ENCODE results near the gene SNX25. TPM values are rescaled to one million over a fixed set of nuclear protein-coding genes. Genes with fewer than 3 reads are reported as not detected.
"Not testable (repeated sequence)": the region's sequence is repeated elsewhere in the genome, so short reads cannot be mapped to it uniquely, and the experiment has no call there.

The SNX25 gene
- total RNA-seq, 1 donor from 2014 or later: 27.5 TPM

- no peak for DNase-seq
- Mint-ChIP-seq H3K4me3 (ENCODE audit: unreplicated experiment) (no peak overlapping the region), H3K36me3 (ENCODE audit: unreplicated experiment) (no peaks in the 10 kb centered on the region), H3K27ac (ENCODE audit: unreplicated experiment) (no peak overlapping the region), H3K27me3 (ENCODE audit: unreplicated experiment) (no peaks in the 10 kb centered on the region), H3K9me3 (ENCODE audit: unreplicated experiment) (no peaks in the 10 kb centered on the region), H3K4me1 (ENCODE audit: low read depth, unreplicated experiment) (peaks cover 2% of the 10 kb centered on the region)
- TF ChIP-seq CTCF (IDR thresholded peaks at IDR 0.05; ENCODE audit: partially characterized antibody, unreplicated experiment): no peak
Observed at GRCh38 chr4:185190306-185190856, 19.0 kb upstream of the SNX25 start.

- H3K36me3 Mint-ChIP-seq (ENCODE audit: unreplicated experiment): no peaks in the 10 kb centered on the region
- TF ChIP-seq CTCF (IDR thresholded peaks at IDR 0.05; ENCODE audit: partially characterized antibody, unreplicated experiment): no peak
- H3K27ac Mint-ChIP-seq (ENCODE audit: unreplicated experiment): no peak overlapping the region
- DNase-seq: no peak
- no peaks in the 10 kb centered on the region for H3K27me3 Mint-ChIP-seq (ENCODE audit: unreplicated experiment)
- H3K4me1 Mint-ChIP-seq (ENCODE audit: low read depth, unreplicated experiment): no peaks in the 10 kb centered on the region
- H3K9me3 Mint-ChIP-seq (ENCODE audit: unreplicated experiment): no peaks in the 10 kb centered on the region
- no peak overlapping the region for H3K4me3 Mint-ChIP-seq (ENCODE audit: unreplicated experiment)
Observed at GRCh38 chr4:185192059-185192458, 17.3 kb upstream of the SNX25 start.

GRCh38 chr4:185194924-185195888, 14.2 kb upstream of the SNX25 start:
- Mint-ChIP-seq H3K36me3 (ENCODE audit: unreplicated experiment) (no peaks in the 10 kb centered on the region), H3K27me3 (ENCODE audit: unreplicated experiment) (no peaks in the 10 kb centered on the region), H3K4me1 (ENCODE audit: low read depth, unreplicated experiment) (no peaks in the 10 kb centered on the region), H3K27ac (ENCODE audit: unreplicated experiment) (no peak overlapping the region), H3K4me3 (ENCODE audit: unreplicated experiment) (no peak overlapping the region), H3K9me3 (ENCODE audit: unreplicated experiment) (no peaks in the 10 kb centered on the region)
- DNase-seq: no peak
- TF ChIP-seq CTCF (IDR thresholded peaks at IDR 0.05; ENCODE audit: partially characterized antibody, unreplicated experiment): no peak

- no peak overlapping the region for H3K27ac Mint-ChIP-seq (ENCODE audit: unreplicated experiment)
- no peaks in the 10 kb centered on the region for H3K9me3 Mint-ChIP-seq (ENCODE audit: unreplicated experiment)
- H3K4me3 Mint-ChIP-seq (ENCODE audit: unreplicated experiment): no peak overlapping the region
- TF ChIP-seq CTCF (IDR thresholded peaks at IDR 0.05; ENCODE audit: partially characterized antibody, unreplicated experiment): no peak
- H3K27me3 Mint-ChIP-seq (ENCODE audit: unreplicated experiment): no peaks in the 10 kb centered on the region
- DNase-seq: no peak
- no peaks in the 10 kb centered on the region for H3K36me3 Mint-ChIP-seq (ENCODE audit: unreplicated experiment)
- no peaks in the 10 kb centered on the region for H3K4me1 Mint-ChIP-seq (ENCODE audit: low read depth, unreplicated experiment)
Observed at GRCh38 chr4:185196437-185196836, 13.0 kb upstream of the SNX25 start.

GRCh38 chr4:185198189-185198588, 11.2 kb upstream of the SNX25 start:
- H3K27me3 Mint-ChIP-seq (ENCODE audit: unreplicated experiment); DNase-seq; H3K36me3 Mint-ChIP-seq (ENCODE audit: unreplicated experiment); H3K4me3 Mint-ChIP-seq (ENCODE audit: unreplicated experiment); H3K9me3 Mint-ChIP-seq (ENCODE audit: unreplicated experiment); H3K4me1 Mint-ChIP-seq (ENCODE audit: low read depth, unreplicated experiment); H3K27ac Mint-ChIP-seq (ENCODE audit: unreplicated experiment): not testable (repeated sequence)

Data from glutamatergic neuron (in vitro differentiated cells).